GM12872 (cell line): ENCODE data around the gene TEDC2.

Source experiments
- TF ChIP-seq, protein P1 (sequence below): IDR thresholded peaks from 3 replicates; pipeline ENCODE4 v1.5.1; 2011; ENCODE audit warnings: low read depth, mild to moderate bottlenecking, low read length, moderate library complexity; ENCODE audit not compliant: insufficient read depth

Gene TEDC2

GRCh38 chr16:2443555-2443954 lies 16.4 kb upstream of the TEDC2 start:
- TF ChIP-seq, protein P1, sequence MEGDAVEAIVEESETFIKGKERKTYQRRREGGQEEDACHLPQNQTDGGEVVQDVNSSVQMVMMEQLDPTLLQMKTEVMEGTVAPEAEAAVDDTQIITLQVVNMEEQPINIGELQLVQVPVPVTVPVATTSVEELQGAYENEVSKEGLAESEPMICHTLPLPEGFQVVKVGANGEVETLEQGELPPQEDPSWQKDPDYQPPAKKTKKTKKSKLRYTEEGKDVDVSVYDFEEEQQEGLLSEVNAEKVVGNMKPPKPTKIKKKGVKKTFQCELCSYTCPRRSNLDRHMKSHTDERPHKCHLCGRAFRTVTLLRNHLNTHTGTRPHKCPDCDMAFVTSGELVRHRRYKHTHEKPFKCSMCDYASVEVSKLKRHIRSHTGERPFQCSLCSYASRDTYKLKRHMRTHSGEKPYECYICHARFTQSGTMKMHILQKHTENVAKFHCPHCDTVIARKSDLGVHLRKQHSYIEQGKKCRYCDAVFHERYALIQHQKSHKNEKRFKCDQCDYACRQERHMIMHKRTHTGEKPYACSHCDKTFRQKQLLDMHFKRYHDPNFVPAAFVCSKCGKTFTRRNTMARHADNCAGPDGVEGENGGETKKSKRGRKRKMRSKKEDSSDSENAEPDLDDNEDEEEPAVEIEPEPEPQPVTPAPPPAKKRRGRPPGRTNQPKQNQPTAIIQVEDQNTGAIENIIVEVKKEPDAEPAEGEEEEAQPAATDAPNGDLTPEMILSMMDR, result no peak

GRCh38 chr16:2447920-2448583 lies 11.9 kb upstream of the TEDC2 start:
- TF ChIP-seq, protein P1, result no peak

- TF ChIP-seq, protein P1, result no peak
Observed at GRCh38 chr16:2449118-2449517, 10.8 kb upstream of the TEDC2 start.

- TF ChIP-seq, protein P1, result no peak
Observed at GRCh38 chr16:2450535-2450934, 9.4 kb upstream of the TEDC2 start.

DNA sequence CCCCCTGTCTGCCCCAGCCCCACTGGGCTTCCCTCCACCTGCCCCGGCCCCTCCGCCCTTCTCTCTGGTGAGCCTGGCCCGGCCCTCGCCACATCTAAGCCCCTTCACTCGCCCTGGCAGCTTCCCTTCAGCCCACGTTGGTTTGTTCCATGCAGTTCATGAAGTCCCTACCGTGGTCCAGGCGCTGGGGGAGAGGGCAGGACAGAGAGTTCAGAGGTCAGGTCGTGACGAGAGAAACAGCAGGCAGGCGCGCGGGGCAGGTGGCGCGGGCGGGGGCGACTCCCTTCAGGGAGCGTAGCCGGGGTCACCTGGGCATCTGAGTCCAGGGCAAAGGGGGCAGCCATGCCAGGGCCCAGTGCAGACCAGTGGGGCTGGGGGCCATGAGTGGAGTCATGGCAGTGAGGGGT lies 8.9 kb upstream of the TEDC2 start:
- TF ChIP-seq, protein P1, result no peak

DNA sequence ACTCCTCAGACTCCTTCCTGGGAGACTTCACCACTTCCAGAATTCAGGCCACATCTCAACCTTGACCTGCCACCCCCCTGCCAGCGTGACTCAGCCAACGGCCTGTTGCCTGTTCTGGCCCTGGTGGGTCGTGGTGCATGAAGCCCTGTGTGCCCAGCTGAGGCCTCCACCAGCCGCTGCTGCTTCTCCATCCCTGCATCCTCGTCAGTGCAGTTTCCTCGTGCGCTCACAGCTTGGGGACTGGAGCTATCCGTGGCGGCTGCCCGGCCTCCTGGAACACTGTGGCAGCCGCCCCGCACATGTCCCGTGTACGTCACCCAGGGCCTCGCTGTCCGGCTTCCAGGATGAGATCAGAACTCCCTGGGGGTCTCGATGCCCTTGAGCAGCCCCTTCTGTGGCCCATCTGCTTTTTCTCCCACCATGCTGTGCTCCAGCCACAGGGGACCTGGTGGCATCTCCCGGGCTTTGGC lies 8.0 kb upstream of the TEDC2 start:
- TF ChIP-seq, protein P1, result no peak

DNA sequence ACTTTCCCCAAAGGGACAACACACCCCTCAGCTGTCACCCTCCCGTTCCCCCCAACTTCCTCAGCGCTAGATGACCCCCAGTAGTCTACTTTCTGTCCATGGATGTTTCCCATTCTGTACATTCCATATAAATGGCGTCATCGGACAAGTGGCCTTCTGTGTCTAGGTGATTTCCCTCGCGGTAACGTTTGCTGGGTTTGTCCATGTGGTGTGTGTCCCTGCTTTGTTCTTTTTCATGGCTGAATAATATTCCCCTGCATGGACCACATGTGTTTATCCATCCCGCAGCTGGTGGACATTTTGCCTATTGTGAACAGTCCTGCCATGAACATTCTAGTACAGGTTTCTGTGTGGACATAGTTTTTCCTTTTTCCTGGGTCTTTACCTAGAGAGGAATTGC lies 7.3 kb upstream of the TEDC2 start:
- TF ChIP-seq, protein P1, result no peak
